SK-N-SH (cell line): ENCODE measurements around the gene CFAP57.

Source experiments
- CTCF ChIP-seq: fragments of 200-600 bp; sonication (generic); IDR thresholded peaks from 2 replicates; pipeline ENCODE4 v1.6.1; 2017; ENCODE audit warnings: antibody characterized with exemption, mild to moderate bottlenecking, moderate library complexity
- ELF1 ChIP-seq: IDR thresholded peaks from 2 replicates; pipeline ENCODE4 v1.4.0; 2012
- EP300 ChIP-seq, 2 experiments: IDR thresholded peaks; 2 replicates each; pipeline versions ENCODE4 v1.4.0 to v1.6.1; 2012; ENCODE audit warnings: borderline replicate concordance in 1 of 2, low read depth in 1 of 2, low read length in 1 of 2
- EZH2phosphoT487 ChIP-seq: fragments of 200-600 bp; sonication (generic); IDR thresholded peaks from 2 replicates; pipeline ENCODE4 v1.6.1; 2017; ENCODE audit warnings: low read depth, mixed run types, mild to moderate bottlenecking, antibody characterized with exemption, moderate library complexity, borderline replicate concordance
- GABPA ChIP-seq: IDR thresholded peaks from 2 replicates; pipeline ENCODE4 v1.4.0; 2012; ENCODE audit warnings: low read depth, mild to moderate bottlenecking
- POLR2AphosphoS5 ChIP-seq: IDR thresholded peaks from 2 replicates; pipeline ENCODE4 v1.6.1; 2012; ENCODE audit warnings: low read depth, low read length
- RFX5 ChIP-seq: IDR thresholded peaks from 2 replicates; pipeline ENCODE4 v1.6.1; 2012; ENCODE audit warnings: mild to moderate bottlenecking, improper control_type of control experiment, low read length
- ZBTB33 ChIP-seq: IDR thresholded peaks from 2 replicates; pipeline ENCODE4 v1.4.0; 2012; ENCODE audit warnings: low read depth, borderline replicate concordance

GRCh38 chr1:43252225-43252624, 80.1 kb downstream of the CFAP57 start:
- TF ChIP-seq GABPA (no peak), CTCF (no peak), POLR2AphosphoS5 (no peak), EP300 (IDR thresholded peaks at IDR 0.05; ENCODE audit: borderline replicate concordance in 1 of 2, low read depth in 1 of 2, low read length in 1 of 2) (no peak), ELF1 (no peak), RFX5 (no peak), ZBTB33 (no peak), EZH2phosphoT487 (no peak)
